C4-2B (cell line): Measurements from ENCODE around the gene SRMS.
"Not testable (repeated sequence)": the region's sequence is repeated elsewhere in the genome, so short reads cannot be mapped to it uniquely, and the experiment has no call there.

Experiments used
- ZFX ChIP-seq: fragments of 450-650 bp; IDR thresholded peaks from 2 replicates; pipeline ENCODE4 v1.6.1; 2017
- TF ChIP-seq, protein P1 (sequence below): fragments of 450-650 bp; conservative IDR thresholded peaks from 2 replicates; pipeline ENCODE4 v1.5.1; 2017; ENCODE audit warnings: mild to moderate bottlenecking

DNA sequence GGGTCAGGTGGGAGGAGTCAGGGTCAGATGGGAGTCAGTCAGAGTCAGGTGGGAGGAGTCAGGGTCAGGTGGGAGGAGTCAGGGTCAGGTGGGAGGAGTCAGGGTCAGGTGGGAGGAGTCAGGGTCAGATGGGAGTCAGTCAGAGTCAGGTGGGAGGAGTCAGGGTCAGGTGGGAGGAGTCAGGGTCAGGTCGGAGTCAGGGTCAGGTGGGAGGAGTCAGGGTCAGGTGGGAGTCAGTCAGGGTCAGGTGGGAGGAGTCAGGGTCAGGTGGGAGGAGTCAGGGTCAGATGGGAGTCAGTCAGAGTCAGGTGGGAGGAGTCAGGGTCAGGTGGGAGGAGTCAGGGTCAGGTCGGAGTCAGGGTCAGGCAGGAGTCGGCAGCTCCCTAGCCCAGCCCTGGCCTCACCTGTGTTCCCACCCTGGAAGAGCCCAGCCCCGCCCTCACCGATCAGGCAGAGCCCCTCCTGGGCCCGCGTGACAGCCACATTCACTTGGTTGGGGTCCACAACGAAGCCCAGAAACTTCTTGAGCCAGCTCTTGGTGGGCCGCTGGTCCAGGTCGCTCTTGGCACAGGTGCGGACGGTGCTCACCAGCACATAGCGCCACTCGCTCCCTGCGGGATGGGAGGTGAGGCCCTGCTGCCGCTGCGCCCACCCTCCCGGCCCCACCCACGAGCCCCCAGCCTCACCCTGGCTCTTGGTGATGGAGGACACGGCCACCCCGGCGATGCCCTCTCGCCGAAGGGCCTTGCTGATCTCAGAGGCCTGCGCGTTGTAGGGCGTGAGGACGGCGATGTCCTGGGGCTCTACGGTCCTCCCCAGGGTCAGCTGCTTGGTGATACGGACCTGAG lies 12.2 kb upstream of the SRMS start:
- TF ChIP-seq, protein P1, sequence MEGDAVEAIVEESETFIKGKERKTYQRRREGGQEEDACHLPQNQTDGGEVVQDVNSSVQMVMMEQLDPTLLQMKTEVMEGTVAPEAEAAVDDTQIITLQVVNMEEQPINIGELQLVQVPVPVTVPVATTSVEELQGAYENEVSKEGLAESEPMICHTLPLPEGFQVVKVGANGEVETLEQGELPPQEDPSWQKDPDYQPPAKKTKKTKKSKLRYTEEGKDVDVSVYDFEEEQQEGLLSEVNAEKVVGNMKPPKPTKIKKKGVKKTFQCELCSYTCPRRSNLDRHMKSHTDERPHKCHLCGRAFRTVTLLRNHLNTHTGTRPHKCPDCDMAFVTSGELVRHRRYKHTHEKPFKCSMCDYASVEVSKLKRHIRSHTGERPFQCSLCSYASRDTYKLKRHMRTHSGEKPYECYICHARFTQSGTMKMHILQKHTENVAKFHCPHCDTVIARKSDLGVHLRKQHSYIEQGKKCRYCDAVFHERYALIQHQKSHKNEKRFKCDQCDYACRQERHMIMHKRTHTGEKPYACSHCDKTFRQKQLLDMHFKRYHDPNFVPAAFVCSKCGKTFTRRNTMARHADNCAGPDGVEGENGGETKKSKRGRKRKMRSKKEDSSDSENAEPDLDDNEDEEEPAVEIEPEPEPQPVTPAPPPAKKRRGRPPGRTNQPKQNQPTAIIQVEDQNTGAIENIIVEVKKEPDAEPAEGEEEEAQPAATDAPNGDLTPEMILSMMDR, result not testable (repeated sequence)
- TF ChIP-seq ZFX, result not testable (repeated sequence)
